Stimulated activated CD4-positive, alpha-beta T cell treated with anti-CD3 and anti-CD28 coated beads, Interleukin-4, amount 100 ng/mL, for 1 hour (primary cell): ENCODE data around the gene ATP2A3.

Source experiments
- DNase-seq: peaks from one replicate; pipeline ENCODE4 v3.0.0-alpha.2; 2020

ATP2A3 gene

DNA sequence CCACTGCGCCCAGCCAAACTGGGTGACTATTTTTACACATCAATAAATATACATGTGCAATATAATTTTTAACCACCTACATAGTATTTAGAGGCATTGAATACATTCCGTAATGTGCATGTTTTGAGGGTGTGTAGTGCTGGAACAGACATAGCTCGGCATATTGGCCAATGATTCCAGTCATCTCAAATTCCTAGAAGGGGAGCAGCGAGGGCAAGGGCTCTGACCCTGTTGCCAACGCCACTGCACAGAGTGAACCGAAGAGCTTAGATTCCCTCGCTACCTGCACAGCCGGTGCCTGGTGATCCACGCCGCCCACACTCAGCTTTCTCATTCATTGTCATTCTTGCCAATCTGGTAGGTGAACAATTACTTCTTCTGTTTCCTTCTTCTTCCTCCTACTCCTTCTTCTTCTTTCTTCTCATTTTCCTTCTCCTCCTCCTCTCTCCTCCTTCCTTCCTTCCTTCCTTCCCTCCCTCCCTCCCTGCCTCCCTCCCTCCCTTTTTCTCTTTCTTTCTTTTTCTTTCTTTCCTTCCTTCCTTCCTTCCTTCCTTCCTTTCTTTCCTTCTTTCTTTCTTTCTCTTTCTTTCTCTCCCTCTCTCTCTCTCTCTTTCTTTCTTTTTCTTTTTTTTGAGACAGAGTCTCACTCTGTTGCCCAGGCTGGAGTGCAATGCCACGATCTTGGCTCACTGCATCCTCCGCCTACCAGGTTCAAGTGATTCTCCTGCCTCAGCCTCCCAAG, 26.3 kb upstream of the ATP2A3 start:
- DNase-seq, result no peak

DNA sequence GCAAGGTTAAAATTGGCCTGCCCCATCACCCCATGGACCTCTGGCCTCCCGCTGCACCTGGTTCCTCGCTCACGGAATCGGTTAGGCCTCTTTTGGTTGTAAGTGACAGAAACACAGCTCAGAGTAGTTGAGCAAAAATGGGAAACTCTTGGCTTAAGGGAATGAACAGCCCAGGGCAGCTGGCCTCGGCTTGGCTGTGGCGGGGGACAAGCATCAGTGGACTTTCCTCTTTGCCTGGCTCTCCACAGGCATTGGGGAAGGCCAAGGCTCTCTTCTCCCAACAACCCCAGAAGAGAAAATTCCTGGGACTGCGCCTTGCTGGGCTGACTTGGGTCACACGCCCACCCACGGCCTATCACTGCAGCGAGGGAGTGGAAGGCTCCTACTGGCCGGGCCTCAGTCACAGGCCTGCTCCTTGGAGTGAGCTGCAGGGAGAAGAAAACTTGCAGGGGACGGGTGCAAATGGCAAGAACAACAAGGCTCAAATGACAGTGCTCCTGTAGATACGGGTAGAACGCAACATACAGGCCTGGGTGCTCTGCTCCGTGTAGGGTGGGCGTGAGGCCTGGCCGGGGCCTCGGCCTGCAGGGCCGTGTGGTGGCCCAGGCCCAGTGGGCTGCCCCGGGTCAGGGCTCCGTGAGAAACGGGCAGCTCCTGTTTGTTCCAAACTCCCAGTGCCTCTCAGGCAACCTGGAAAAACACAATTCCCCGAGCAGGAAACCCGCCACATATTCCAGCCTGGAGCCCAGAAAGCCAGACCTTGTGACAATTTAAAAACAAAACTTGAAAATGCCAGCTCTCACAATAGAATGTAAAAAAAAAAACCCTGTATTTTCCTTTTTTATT, 25.0 kb upstream of the ATP2A3 start:
- DNase-seq, result no peak

DNA sequence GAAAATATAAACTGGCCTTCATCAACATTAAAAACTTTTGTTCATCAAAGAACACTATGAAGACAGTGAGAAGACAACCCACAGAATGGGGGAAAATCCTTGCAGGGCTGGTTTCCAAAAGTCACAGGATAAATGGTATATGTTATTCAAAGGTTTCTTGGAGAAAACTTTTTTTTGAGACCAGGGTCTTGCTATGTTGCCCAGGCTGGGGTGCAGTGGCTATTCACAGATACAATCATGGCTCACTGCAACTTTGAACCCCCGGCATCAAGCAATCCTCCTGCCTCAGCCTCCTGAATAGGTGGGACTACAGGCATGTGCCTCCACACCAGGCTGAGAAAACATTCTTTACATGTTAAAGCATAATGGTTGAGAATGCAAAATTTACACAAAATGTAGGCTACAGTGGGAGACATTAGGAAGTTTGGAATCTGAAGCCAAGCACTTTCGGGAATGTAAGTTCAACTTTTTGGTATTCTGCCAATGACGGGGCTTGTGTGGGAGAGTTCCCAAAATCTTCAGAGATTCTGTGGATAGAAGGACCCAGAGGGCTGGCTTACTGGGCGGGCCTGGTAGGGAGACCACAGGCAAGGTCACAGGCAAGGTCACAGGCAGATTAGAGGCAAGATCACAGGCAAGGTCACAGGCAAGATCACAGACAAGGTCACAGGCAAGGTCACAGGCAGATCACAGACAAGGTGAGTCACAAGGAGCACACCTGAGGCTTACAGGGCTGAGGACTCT, 24.2 kb upstream of the ATP2A3 start:
- DNase-seq, result no peak

DNA sequence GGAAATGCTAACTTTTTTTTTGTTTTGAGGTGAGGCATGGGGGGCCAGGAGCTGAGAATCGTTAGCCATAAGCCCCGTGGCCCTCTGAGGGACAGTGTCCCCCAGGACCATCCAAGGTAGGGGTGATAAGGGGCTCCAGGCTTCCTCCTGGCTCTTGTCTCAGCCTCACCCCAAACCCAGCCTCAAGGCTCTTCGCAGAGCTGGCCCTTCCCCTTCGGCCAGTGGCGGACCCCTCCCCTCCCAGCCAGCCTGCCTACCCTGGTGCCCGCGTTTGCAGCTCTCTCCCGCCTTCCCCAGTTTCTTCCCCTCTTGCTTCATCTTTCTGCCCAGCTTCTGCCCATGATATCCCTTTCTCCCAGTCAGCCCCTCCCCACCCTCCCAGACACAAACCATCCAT, 22.7 kb upstream of the ATP2A3 start:
- no peak for DNase-seq

DNA sequence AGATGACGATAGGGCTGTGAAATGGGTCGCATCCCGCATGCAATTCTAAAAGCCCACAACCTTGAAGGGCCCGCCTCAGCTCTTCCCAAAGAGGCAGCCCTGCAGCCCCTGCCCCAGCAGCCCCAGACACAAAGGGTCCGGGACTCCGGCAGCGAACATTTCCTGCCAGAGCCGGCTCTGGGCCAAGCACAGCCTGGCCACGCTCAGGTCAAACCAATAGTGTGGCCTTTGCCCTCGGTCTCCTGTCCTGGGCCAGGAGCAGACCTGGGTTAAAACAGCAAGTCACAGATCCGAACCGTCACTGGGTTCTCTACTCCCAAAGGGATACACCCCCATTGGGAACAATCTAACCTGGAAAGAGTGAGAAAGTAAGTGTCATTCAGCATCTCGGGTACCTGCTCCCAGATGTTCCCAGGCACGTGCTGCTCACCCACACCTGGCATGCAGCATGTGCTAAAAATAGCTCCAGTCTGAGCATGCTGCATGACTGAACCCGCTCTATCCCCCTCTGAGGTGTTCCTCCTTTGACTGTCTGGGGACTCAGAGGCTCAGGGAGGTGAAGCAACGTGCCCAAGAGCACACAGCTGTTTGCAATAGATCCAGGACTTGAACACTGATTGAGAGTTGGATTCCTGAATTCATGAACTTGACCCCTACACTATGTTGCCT, 22.2 kb upstream of the ATP2A3 start:
- no peak for DNase-seq

DNA sequence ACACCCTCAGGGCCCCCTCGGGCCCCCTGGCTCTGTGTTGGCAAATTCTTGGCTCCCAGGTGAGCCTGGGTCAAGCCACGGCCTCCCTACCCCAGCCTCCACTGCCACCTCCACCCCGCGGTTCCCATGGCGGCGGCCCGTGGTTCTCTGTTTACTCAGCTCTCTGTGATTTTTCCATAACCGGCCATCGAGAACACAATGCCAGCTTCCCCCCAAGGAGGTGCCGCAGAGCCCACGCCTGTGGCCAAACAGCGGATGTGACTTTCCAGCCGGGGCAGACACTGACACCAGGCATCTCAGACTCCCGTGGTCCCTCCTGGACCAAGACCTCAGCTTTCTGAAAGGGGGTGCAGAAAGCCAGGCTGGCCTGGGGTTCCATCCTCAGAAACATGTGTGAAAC, 21.6 kb upstream of the ATP2A3 start:
- no peak for DNase-seq

DNA sequence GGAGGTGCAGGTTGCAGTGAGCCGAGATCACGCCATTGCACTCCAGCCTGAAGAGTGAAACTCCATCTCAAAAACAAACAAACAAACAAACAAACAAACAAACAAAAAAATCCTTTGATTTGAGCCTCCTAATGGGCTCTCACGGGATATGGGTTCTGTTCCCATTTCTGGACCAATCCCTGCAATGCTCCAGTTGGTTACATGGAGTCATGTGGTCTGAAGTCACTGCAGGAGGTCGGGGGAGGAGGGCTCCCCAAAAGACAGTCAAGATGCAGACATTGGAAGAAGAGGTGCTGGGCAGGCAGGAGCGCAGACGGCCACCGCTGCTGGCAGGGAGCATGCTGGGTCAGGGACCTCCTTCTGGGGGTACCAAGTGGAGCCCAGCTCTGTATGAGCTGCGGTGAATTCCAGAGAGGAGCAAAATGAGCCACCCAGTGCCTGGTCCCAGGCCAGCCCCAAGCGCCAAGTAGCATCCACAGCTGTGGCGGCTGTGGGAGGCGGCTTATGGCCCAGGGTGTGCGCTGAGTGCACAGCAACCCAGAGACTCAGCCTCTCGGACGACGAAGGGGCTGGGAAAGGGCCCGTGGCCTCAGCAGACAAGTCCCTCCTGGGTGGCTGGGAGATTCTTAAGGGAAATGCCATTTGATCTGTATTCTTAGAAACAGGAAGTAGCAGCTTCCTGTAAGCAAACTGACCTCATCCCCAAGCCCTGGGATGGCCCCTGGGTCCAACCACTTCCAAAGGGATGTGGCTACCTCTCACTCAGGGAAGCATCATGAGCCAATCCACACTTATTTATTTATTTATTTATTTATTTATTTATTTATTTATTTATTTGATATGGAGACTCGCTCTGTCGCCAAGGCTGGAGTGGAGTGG, 19.6 kb upstream of the ATP2A3 start:
- no peak for DNase-seq

DNA sequence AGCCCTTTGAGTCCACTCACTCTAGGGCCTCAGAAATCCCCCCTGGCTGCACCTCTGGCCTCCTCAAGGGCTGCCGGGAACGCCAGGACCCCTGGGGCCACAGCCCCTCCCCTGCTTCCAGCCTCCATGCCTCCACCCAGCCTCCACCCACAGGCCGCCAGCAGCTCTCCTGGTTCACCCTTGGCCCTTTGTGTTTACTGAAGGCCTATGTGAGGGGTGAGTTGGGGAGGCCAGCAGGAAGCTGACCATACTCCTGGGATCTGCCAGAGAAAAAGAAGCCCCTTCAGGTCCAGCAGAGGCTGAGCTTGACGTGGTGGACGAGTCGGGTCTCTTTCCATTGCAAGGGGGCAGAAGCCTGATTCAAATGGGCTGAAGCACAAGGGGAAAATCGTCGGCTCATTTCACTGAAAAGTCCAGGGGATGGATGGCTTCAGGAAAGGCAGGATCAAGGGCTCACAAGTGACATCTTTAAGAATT, 18.3 kb upstream of the ATP2A3 start:
- no peak for DNase-seq

DNA sequence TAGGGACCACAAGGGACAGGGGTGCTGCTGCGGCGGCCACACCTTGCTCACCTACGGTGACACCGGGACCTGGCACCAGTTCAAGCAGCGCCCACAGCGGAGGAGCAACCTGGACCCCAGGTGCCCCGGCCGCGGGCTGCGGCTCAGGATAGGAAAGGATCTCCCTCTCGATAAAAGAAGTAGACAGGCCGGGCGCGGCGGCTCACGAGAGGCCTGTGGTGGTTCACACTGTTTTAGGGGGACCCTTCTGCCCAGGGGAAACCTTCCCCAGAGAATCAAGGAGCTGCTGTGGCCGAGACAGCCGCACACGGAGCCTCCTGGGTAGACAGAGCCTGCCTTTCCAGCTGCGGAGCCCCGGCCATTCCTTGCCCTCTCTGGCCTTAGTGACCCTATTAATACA, 17.9 kb upstream of the ATP2A3 start:
- DNase-seq, result no peak

DNA sequence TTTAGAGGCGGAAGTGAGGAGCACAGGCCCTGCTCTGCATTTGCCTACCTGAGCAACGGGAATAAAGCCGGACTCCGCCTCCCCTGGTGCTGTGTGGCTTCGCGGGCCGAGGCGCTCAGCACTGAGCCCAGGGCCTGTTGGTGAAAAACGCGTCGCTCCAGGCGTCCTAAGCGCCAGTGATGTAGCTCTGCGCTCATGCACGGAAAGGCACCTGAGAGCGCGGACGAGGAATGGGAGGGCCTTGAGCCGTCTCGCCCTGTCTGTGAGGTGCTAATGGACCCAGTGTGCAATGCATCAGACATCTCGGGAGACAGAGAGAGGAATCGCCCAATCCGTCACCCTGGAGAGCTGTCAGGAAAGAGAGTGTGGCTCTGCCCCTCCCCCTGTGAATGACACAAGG, 17.2 kb upstream of the ATP2A3 start:
- no peak for DNase-seq

DNA sequence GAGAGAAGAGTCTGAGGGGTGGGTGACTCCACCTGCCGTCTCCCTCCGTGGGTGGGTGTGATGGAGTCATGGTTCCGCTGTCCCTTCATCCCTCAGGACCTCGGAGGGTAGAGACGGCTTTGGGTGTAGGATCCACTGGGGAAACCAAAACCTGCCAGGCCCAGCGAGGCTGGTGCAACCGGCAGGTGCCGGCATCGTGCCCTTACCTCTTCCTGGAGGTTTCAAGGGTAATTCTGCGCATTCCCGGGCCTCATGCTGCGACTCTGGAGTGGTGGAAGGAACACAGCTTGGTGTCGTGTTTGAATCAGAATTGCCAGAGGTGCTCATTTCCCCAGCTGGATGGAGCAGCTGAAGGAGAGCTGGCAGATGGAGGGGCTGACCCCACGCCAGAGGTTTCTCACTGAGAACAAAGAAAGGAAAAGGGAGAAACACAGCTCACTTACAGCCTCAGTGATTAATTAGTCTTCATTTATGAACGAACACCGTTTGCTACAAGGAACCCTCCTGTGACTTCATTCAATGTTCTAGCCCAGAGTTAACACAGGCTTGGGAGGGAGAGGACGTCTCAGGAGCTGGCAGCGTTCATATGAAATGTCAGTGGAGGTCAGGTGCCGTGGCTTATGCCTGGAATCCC, 16.3 kb upstream of the ATP2A3 start:
- DNase-seq, result no peak

DNA sequence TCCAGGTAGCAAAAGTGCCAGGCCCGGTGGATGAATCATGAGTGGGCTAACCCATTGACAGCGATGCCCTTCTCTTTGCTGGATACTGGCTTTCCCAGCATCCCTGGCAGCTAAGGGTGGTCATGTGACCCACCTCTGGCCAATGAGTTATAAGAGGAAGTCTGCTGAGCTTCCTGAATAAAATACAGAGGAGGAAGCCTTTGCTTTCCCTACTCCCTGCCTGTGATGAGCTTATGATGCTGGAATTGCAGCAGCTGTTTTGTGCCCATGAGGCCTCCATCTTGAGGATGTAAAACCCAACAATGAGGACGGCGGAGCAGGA, 15.0 kb upstream of the ATP2A3 start:
- no peak for DNase-seq

DNA sequence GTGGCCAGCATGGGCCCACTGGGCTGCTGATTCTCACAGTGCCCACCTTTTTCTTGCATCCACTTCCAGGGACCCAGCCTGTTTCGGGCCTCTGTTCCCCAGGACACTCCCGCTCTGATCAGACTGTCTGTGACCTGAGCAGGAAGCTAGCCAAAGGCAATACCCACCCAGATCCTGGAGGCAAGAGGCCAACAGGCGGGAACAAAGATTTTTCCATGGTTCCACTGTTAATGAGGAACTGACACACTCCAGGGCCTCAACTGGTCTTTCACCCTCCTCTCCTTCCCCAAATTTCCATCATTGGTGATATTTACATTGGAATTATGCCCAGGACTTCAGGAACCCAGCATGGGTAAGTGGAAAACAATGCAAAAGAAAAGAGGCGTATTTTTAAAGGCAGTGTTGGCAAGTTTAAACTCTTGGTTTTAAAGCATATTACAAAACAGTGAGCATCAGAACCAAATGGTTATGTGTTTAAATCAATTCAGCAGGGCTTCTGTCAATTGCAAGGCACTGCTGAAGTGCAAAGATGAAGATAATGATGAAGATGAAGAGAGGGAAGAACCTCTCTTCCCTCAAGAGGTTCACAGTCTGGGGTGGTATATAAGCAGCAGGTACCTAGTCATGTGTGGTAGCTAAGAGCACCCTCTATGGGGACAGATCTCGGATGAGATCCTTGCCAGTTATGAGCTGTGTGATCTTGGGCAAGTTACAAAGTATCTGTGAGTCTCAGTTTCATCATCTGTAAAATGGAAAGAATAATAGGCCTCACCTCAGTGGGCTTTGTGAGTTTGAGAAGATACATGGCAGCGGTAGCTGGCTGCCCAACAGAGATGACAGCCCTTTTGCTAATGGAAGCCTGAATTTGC, 14.4 kb upstream of the ATP2A3 start:
- no peak for DNase-seq

DNA sequence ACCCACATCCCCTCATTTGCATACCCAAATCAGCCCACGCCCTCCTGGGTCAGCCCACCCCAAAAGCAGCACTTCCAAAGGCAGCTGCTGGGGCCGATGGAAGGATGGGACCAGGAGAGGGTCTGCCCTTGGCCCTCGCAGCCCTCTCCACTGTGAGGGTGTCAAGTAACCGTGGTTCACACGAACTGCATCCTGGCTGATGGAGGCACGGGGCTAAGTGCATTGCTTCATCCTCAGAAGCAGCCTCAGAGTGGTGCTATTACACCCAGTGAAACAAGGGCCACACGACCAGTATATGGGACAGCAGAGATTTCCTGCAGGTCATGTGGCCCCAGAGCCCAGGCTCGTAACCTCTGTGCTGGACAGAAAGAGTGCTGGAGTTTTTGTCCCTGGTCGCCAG, 13.2 kb upstream of the ATP2A3 start:
- DNase-seq, result no peak

DNA sequence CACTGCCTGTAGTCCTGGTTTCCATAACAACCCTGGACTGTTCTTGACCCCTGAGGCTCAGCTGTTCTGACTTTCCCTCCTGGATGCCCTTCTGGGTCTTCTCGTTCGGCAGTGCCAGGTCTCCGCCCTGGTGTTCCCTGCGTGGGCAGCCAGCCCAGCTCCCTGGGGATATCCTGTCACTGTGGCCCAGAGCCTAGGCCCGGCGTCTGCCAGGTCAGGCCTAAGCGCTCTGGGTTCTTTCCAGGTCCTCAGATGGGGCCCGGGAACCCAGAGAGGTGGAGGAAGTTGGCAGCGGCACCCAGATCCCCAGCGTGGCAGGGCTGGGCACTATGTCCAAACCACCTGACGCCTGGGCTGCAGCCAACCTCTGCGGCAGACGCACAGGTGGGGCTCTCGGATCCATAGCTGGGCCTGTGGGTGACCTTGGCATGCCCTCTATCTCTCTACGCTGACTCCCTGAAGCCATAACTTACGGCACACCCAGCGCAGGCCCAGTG, 12.5 kb upstream of the ATP2A3 start:
- no peak for DNase-seq

DNA sequence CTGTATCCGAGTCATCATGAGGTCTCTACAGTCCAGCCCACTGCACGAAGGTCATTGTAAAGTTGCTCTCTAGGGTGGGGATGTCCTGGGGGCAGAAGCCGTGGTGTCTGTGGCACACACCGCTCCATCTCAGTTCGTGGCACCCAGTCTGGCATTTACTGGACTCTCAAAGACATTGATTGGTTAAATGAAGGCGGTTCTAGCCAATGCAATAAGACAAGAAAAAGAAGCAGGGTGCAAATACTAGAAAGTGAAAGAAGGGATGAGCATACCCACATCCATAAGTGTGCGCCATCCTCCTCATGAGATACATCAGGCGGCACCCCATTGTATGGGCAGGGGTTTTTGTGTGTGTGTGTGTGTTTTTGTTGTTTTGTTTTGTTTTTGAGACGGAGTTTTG, 10.7 kb upstream of the ATP2A3 start:
- no peak for DNase-seq

DNA sequence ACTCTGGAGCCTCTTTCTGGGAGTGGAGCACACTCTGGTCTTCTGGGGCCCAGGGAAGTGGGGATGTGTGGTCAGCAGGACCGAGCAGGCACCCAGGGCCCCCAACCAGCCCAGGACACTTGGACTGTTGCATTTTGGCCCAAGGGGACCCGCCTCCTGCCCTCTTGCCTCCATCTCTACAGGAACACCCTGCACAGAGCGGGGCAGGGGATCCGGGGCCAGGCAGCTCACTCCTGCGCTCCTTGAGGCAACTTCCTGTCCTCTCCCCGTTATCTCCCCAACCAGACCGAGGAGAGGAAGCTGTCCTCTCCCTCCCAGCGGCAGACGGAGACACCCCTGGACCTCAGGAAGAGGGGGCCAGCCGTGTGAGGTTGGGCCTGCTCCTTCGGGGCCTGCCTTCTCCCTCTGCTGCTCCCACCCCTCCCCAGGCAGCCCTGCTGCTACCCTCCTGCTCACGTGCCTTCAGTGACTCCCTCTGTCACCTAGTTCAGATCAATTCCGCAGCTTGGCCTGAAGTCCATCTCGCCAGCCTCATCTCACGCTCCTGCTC, 10.0 kb upstream of the ATP2A3 start:
- DNase-seq, result no peak

DNA sequence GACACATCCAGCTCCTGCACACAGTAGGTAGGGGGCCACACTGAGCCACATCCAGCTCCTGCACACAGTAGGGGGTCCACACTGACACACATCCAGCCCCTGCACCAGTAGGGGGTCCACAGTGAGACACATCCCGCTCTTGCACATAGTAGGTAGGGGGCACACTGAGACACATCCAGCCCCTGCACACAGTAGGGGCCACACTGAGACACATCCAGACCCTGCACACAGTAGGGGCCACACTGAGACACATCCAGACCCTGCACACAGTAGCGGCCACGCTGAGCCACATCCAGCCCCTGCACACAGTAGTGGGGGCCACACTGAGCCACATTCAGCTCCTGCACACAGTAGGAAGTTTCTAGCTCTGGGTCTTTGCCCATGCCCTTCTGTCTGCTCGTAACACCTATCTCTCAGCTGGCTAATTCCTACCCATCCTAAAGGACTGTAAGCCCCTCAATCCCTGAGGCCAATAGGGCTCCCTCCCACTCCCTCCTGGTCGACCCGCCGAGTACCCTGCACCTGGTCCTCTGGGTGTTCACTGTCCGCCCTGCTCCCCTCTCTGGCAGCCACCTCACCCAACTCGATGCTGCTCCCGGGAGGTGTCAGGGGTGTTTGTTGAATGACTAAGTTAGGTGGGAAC, 9.4 kb upstream of the ATP2A3 start:
- DNase-seq, result no peak

DNA sequence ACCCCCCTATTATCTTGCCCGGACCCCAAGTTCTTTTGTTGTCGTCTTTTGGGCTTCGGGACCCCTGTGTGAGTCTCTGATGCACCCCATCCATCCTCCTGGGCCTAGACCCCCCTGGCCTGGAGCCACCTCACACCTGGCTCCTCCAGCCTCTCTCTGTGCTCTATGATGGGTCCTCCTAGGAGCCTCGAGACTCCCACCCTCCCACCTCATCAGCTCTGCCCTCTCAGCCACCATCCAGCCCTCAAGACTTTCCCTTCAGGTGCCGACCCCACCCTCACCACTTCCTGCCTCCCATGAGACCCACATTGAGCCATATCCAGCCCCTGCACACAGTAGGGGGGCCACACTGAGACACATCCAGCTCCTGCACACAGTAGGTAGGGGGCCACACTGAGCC, 8.7 kb upstream of the ATP2A3 start:
- DNase-seq, result no peak

DNA sequence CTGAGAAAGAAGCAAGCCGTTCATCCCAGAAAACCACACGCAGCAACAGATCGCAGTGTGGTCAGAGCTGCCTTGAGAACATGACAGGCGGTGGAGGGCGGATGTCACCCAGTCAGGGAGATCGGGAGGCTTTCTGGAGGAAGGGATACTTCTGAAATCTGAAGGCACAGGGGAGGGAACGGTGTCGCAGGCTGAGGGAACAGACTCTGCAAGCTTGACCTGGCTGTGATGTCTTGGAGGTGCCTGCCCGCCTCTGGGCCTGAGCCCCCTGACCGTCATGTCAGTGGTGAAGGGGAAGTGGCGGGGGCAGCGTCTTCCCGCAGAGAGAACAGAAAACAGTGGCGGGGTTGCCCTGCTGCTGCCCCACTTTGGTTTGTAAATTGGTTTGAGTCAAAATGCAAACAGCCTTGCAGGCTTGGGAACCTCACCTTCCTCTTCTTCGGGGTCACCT, 8.1 kb upstream of the ATP2A3 start:
- DNase-seq, result no peak
